ENCODE measurements around the gene SEPTIN2.

GRCh38 chr2:241356871-241357260 lies 41.1 kb downstream of the SEPTIN2 start:
- TF ChIP-seq CTCF (IDR thresholded peaks at IDR 0.05): no peak
- no peak for TF ChIP-seq POLR2A (IDR thresholded peaks at IDR 0.05)
